ENCODE results near the gene NUP210. TPM values are rescaled to one million over a fixed set of nuclear protein-coding genes. Genes with fewer than 3 reads are reported as not detected.

NUP210 gene
- polyA plus RNA-seq, 6 donors from 2014 or later: 10.4 to 69.3 (median 38.6) TPM

DNA sequence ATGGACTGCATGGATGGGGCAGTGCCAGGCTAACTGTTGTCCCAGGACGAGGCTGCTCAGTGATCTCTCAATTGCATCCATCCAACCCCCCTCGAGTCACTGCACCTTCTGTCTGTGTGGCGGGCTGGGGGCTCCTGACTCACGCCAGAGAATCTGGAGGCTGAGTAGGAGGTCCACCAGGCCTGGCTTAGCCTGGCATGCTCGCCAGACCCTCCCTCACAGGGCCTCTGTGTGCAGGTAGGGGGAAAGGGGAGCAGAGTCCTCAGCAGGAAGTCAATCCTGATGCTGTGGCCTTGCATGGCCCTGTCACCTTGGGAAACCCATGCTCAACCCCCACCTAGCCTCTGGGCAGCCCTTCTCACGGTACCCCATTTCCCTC is 140.6 kb downstream of the NUP210 start:
- ATAC-seq (ENCODE audit: low read depth in 2 of 2) (no peak), DNase-seq (no peak)
- H3K9me3 Mint-ChIP-seq: peaks cover 0 to 11% (median 10%) of the 10 kb centered on the region in 7 donors
- peaks cover 8 to 31% (median 17%) of the 10 kb centered on the region in 3 donors for H3K4me1 Mint-ChIP-seq
- H3K27ac Mint-ChIP-seq: no peak overlapping the region
- H3K36me3 Mint-ChIP-seq: peaks cover 0 to 7% of the 10 kb centered on the region in 2 donors
- peak overlapping the region in 1 of 8 donors; percentile 18 for H3K4me3 Mint-ChIP-seq
- peaks cover 21 to 60% (median 27%) of the 10 kb centered on the region in 3 donors for H3K27me3 Mint-ChIP-seq

DNA sequence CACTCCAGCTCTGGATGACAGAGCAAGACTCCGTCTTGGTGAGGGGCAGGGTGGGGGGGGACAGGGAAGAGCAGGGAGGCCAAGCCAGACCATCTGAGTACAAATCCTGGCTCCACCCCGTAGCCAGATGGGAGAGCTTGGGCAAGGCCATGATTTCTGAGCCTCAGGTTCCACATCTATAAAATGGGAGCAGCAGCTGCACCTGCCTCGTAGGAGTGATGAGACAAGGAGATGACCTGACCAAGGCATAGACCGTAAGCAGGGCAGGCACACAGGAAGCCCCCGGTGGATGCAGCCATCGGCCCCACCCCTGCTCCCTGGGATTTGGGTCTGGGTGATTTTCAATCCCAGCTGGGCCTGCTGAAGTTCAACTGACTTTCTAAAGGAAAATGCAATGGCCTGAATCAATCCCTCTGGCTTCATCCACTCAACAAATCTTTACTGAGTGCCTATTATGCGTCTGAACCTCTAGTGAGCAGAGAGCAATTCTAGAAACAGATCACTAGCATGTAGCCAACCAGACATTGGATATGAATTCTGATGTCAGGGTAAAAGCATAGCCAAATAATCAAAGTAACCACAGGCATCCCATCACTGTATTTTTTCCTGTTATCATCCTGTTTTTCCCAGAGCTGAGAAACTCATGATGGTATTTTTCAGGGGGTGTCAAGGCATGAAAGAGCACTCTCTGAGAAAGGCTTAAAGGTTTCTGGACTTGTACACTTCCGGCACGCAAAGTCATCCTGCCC is 141.2 kb downstream of the NUP210 start:
- no peak for DNase-seq
- Mint-ChIP-seq H3K27me3 (peaks cover 16 to 58% (median 26%) of the 10 kb centered on the region in 3 donors), H3K4me1 (peaks cover 11 to 35% (median 18%) of the 10 kb centered on the region in 3 donors), H3K36me3 (peaks cover 0 to 2% of the 10 kb centered on the region in 2 donors), H3K4me3 (no peak overlapping the region), H3K9me3 (peaks cover 0 to 5% (median 4%) of the 10 kb centered on the region in 7 donors), H3K27ac (no peak overlapping the region)
- ATAC-seq (ENCODE audit: low read depth in 2 of 2): no peak

DNA sequence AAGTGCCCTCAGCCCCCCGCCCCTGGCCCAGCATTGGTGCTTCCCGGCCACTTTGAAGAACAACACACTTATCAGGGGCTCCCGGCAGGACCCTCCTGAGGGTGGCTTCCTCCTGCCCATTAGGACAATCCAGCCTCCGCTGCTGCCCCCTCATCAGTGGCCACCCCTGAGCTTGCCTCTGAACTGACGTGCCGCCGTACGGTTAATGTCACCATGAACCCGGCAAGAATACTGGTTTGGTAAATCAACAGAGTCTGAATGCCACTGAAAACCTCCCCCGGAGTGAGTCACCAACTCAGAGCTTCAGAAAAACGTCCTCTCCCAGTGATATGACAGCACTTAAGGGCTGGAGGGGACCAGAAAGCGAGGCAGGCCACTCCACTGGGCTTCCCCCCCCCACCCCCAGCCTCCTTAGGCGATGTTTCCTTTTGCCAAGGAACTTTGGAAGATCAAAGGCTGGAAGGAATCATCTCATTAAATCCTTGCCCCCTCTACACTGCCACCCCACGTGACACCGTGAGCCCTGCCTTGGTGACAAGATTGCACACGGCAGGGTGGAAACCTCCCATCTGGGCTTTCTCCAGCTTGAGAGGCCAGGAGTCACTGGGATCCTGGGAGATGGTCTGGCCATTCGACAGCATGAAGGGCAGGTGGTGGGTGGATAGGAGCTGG is 142.1 kb downstream of the NUP210 start:
- Mint-ChIP-seq H3K4me3 (no peak overlapping the region), H3K36me3 (no peaks in the 10 kb centered on the region), H3K9me3 (no peaks in the 10 kb centered on the region), H3K27ac (no peak overlapping the region), H3K27me3 (peaks cover 11 to 62% (median 29%) of the 10 kb centered on the region in 3 donors), H3K4me1 (peaks cover 16 to 36% (median 16%) of the 10 kb centered on the region in 3 donors)
- no peak for ATAC-seq (ENCODE audit: low read depth in 2 of 2)
- no peak for DNase-seq

DNA sequence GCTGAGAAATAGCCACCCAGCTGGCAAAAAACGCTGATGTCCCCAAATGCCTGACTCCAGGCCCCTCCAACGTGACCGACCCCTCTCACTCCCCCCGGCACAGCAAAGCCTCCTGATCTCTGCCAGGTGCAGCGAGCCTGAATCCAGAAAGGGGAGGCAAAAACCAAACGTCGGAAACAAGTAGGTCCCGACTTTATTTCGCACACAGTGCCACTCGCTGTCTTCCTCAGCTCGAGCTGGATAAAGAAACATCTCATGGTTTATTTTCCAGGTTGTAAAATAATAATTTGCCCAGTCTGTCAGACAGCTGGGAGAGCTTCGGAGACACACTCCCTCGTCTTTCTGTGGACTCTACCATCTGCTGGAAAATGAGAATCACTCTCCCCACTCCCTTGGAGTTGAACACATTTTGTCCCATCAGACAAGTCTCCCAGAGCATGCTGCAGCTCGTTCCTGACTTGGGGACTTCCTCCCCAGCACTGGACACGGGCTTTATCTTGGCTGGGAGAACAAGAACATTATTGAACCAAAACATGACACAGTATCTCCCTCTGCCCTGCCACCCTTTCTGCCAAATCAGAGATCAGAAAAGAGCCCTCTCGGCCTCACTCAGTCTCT is 142.8 kb downstream of the NUP210 start:
- peaks cover 16 to 36% (median 16%) of the 10 kb centered on the region in 3 donors for H3K4me1 Mint-ChIP-seq
- H3K27ac Mint-ChIP-seq: peak overlapping the region in 1 of 6 donors; percentile 73
- no peaks in the 10 kb centered on the region for H3K9me3 Mint-ChIP-seq
- no peaks in the 10 kb centered on the region for H3K36me3 Mint-ChIP-seq
- H3K27me3 Mint-ChIP-seq: peaks cover 11 to 63% (median 29%) of the 10 kb centered on the region in 3 donors
- no peak overlapping the region for H3K4me3 Mint-ChIP-seq
- DNase-seq: no peak
- ATAC-seq (ENCODE audit: low read depth in 2 of 2): no peak

DNA sequence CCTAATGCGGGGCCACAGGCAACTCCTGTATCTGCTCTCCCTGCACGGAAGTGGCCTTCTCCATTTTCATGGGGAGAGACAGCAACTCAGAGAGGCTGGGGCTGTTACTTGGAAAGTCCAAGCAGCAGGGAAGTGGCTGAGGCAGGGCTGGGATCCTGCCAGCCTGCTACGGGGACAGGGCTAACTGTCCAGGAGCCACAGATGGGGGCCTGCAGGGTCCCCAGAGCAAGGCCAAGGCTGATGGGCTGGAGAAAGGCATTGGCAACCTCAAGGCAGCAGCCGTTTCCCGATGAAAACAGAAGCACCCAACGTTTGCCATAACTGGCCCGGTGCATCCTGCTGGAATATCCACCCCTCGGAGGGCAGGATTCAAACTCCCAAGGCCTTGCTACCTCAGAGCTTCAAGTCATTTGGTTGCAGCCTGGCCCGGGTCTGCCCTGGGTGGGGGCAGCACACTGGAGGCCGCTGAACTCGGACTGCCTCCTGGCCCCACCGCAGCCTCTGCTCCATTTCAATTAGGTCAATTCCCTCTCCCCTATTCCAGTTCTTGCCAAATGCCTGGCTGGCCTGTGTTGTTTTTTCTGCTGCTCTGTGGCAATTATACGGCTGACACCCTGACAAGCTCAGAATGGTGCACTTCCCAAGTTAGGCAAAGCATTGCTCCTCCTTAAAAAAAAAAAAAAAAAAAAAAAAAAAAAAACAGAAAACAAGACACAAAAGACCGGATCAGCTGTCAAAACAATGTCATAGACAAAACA is 143.5 kb downstream of the NUP210 start:
- no peak for DNase-seq
- Mint-ChIP-seq H3K9me3 (no peaks in the 10 kb centered on the region), H3K36me3 (no peaks in the 10 kb centered on the region), H3K27me3 (peaks cover 9 to 60% (median 25%) of the 10 kb centered on the region in 3 donors), H3K4me1 (peaks cover 14 to 32% (median 15%) of the 10 kb centered on the region in 3 donors), H3K27ac (no peak overlapping the region), H3K4me3 (no peak overlapping the region)
- ATAC-seq (ENCODE audit: low read depth in 2 of 2): no peak

DNA sequence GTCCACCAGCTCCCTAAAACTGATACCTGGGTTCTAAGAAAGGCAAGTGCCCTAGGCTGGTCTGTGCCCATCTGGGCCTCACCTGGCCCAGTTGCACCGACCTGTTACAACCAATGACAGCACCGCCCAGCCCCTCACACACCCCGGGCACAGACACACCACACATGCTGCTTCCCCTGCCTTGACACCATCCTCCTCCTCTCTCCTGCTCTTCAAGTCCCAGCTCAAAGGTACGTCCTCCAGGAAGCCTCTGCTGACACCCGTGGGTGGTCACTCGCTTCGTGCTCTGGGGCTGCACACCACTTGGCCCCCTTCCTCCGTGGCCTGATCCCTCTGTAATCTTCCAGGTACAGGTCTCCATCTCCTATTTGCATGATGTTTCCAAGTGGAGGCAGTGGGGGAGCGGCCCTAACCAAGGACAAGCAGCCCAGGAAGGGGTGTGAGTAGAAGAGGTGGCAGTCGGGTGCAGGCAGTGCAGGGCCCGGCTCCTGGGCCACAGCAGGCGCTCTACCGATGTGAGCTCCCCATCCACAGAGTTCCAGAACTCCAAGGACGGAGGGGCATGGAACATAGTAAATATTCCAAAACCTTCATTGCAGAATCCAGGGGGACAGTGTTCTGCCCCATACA is 144.6 kb downstream of the NUP210 start:
- Mint-ChIP-seq H3K9me3 (no peaks in the 10 kb centered on the region), H3K4me3 (no peak overlapping the region), H3K4me1 (peaks cover 8 to 25% (median 10%) of the 10 kb centered on the region in 3 donors), H3K27ac (peak overlapping the region in 1 of 6 donors; percentile 56), H3K27me3 (peaks cover 7 to 48% (median 17%) of the 10 kb centered on the region in 3 donors), H3K36me3 (no peaks in the 10 kb centered on the region)
- ATAC-seq (ENCODE audit: low read depth in 2 of 2) (no peak), DNase-seq (no peak)

DNA sequence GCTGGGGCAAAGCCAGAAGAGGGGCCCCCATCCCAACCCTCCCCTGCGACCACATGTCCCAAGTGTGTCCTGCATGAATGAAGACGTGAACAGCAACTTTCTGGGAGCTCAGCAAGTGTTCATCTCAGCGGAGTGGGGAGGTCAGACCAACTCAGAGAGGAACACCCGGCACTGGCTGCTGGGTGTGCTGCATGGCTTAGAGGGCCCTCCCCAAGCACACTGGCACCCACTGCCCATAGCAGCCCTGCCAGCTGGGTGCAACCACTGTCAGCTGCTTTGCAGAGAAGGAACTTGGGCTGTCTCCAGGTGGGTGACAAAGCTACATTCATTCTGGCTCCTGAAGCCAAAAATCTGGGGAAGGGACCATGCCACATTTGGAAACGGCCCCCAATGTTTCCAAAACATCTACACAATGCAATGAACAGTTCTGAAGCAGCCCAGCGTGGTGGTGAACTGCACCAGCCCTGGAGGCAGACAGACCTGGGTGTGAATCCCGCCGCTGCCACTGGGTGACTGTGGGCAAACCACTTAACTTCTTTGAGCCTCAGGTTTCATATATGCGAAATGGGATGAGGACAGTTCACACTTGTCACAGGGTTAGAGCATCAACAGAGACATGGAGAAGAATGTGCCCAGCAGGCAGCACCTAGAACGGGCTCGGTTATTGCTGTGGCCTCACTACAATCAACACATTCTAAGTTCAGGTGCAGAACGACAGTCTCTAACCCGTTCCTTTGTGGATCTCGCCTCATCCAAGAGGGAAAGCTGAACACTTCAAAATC is 145.4 kb downstream of the NUP210 start:
- Mint-ChIP-seq H3K27ac (peak overlapping the region in 2 of 6 donors; percentile 24 to 66), H3K36me3 (peaks cover 0 to 1% of the 10 kb centered on the region in 2 donors), H3K27me3 (peaks cover 7 to 41% (median 17%) of the 10 kb centered on the region in 3 donors), H3K4me1 (peaks cover 8 to 25% (median 10%) of the 10 kb centered on the region in 3 donors), H3K9me3 (no peaks in the 10 kb centered on the region), H3K4me3 (no peak overlapping the region)
- DNase-seq (no peak), ATAC-seq (ENCODE audit: low read depth in 2 of 2) (peak; percentile 27 to 34)

DNA sequence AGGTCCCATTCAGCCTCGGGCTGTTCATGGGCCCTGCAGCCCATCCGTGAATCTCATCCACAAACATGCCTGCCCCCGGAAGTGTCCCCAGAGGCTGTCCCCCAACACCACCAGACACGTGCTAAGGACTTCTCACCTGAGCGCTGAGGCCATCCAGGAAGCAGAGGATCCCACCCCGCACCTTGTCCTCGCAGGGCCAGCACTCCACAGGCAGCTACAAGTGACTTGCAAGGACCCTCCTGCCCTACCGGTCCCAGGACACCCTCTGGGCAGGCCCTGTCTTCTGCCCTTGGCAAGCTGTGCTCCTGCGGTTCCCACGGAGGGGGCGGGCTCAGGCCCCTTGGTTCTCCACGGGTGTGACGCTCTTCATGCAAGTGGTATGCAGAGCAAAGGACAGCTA is 146.0 kb downstream of the NUP210 start:
- Mint-ChIP-seq H3K9me3 (peaks cover 0 to 3% (median 0%) of the 10 kb centered on the region in 7 donors), H3K27me3 (peaks cover 7 to 44% (median 17%) of the 10 kb centered on the region in 3 donors), H3K4me3 (no peak overlapping the region), H3K4me1 (peaks cover 8 to 25% (median 10%) of the 10 kb centered on the region in 3 donors), H3K27ac (peak overlapping the region in 2 of 6 donors; percentile 31 to 65), H3K36me3 (peaks cover 0 to 7% of the 10 kb centered on the region in 2 donors)
- ATAC-seq (ENCODE audit: low read depth in 2 of 2): peak; percentile 6 to 23
- no peak for DNase-seq

DNA sequence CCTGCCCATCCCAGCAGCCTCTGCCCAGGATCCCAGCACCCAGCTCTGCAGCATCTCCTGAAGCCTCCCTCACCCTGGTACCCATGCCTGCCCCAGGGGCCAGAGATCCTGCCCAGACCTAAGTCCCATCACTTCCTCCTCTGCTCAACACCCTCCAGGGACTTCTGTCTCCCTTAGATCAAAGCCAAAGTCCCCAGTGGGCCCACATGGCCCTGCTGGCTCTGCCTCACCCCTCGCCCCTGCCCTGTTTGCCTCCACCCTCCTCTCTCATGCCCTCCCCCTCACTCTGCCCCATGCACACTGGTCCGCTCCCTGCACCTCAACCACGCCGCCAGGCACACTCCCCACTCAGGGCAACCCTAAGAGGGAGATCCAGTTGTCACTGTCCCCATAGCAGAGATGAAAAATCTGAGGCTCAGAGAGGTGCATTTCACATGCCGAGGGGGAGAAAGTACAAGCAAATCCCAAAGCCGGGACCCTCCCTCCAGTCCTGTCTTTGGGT is 146.5 kb downstream of the NUP210 start:
- H3K4me1 Mint-ChIP-seq: peaks cover 8 to 25% (median 10%) of the 10 kb centered on the region in 3 donors
- DNase-seq: no peak
- peaks cover 0 to 3% (median 0%) of the 10 kb centered on the region in 7 donors for H3K9me3 Mint-ChIP-seq
- H3K27ac Mint-ChIP-seq: peak overlapping the region in 2 of 6 donors; percentile 31 to 84
- ATAC-seq (ENCODE audit: low read depth in 2 of 2): peak in 1 of 2 donors; percentile 13
- H3K36me3 Mint-ChIP-seq: peaks cover 0 to 8% of the 10 kb centered on the region in 2 donors
- H3K4me3 Mint-ChIP-seq: no peak overlapping the region
- peaks cover 7 to 49% (median 20%) of the 10 kb centered on the region in 3 donors for H3K27me3 Mint-ChIP-seq

DNA sequence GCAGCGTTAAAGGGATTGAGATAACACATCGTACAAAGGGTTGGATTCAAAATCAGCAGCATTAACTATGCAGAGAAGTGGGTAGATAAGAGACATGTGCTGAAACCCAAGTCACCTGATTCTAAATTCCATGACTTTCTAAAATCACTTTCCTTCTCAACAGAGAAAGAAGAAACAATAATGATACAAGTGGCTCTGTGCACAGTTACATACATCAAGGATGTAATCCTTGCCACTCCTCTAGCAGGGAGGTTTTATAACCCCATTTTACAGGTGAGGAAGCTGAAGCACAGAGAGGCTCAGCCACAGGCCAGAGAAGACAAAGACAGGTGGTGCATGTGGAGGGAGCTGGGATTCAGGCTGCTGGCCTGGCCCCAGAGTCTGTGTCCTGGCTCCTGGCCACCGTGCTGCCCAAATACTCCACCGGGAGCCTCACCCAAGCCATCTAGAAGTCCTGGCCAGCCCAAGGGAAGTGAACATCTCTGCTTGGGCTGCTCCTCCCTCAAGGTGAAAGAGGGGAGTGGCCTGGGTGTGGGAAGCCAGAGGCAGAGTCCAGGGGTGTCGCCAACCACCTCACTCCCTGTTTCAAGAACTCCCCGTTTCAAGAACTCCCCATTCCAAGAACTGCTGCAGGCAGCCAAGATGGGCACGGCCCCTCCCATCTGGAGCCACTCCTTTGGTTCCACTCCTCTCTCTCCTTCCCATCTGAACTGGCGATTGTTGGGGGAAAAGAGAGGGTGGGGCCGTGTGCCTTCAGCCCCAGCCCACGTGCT is 147.1 kb downstream of the NUP210 start:
- Mint-ChIP-seq H3K4me1 (peaks cover 8 to 25% (median 10%) of the 10 kb centered on the region in 3 donors), H3K9me3 (peaks cover 0 to 3% (median 0%) of the 10 kb centered on the region in 7 donors), H3K4me3 (no peak overlapping the region), H3K36me3 (peaks cover 0 to 8% of the 10 kb centered on the region in 2 donors), H3K27ac (peak overlapping the region in 2 of 6 donors; percentile 31 to 84), H3K27me3 (peaks cover 11 to 52% (median 23%) of the 10 kb centered on the region in 3 donors)
- no peak for ATAC-seq (ENCODE audit: low read depth in 2 of 2)
- no peak for DNase-seq

DNA sequence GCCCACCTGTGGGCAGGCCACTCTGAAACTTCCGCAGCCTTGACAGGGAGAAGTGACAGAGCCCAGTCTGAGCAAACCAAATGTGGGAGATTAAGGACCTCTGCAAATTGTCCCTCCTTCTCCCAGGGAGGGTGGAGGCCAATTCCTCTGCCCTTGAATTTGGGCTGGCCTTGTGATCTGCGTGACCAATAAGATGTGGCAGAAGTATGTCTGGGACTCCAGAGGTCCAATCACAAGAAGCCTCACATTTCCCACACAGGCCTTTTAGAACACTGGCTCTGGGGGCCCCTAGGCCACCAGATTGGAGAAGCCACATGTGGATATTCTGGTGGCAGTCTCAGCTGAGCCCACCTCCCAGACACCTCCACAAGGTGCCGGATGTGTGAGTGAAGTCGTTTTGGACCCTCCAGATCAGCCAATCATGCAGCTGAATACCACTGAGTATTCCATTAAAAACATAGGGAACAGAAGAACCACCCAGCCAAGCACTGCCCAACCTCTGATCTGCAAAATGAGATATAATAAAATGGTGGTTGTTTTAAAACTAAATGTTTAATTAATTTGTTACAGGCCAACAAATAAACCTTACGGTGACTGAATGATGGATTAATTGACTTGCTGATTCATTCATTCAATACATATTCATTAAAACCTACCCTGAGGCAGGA is 150.3 kb downstream of the NUP210 start:
- ATAC-seq (ENCODE audit: low read depth in 2 of 2) (no peak), DNase-seq (no peak)
- Mint-ChIP-seq H3K27me3 (peaks cover 9 to 48% (median 29%) of the 10 kb centered on the region in 3 donors), H3K4me1 (peaks cover 8 to 20% (median 11%) of the 10 kb centered on the region in 3 donors), H3K36me3 (peaks cover 0 to 21% of the 10 kb centered on the region in 2 donors), H3K27ac (no peak overlapping the region), H3K9me3 (peaks cover 0 to 6% (median 3%) of the 10 kb centered on the region in 7 donors), H3K4me3 (no peak overlapping the region)

Data from naive B cell (primary cell).